ENCODE data around the gene OR56A5. TPM values are rescaled to one million over a fixed set of nuclear protein-coding genes. Genes with fewer than 3 reads are reported as not detected.

Gene OR56A5
- total and polyA plus RNA-seq, 2 donors (not counting 3 experiments of a cell fraction or from before 2014, with no cell fraction given) = not detected

- H3K4me1 ChIP-seq (ENCODE audit: control insufficient read depth, extremely low read depth, insufficient read depth, low read length) = no peaks in the 10 kb centered on the region
- TF ChIP-seq FOS (IDR thresholded peaks at IDR 0.05; ENCODE audit: borderline replicate concordance, insufficient read depth, low read length) = no peak
- no peak for TF ChIP-seq POLR2A (IDR thresholded peaks at IDR 0.05; ENCODE audit: low read depth, low read length)
- TF ChIP-seq GATA2 (IDR thresholded peaks at IDR 0.05; ENCODE audit: insufficient read depth, insufficient read length, low read depth, low read length) = no peak
- BruUV-seq (replicated peaks) = no TSS peak
- H2AFZ ChIP-seq (ENCODE audit: low read depth, low read length) = no peak overlapping the region
- H3K27ac ChIP-seq (ENCODE audit: insufficient read depth, low read depth, low read length) = no peak overlapping the region
- no peaks in the 10 kb centered on the region for H3K79me2 ChIP-seq (ENCODE audit: control insufficient read depth, insufficient read depth, low read length)
- H3K27me3 ChIP-seq (ENCODE audit: control insufficient read depth in 2 of 2, insufficient read depth in 2 of 2, low read length in 2 of 2) = no peaks in the 10 kb centered on the region
- no peak overlapping the region for H3K4me2 ChIP-seq (ENCODE audit: insufficient read depth, low read length)
- no peaks in the 10 kb centered on the region for H3K9me1 ChIP-seq (replicated peaks; ENCODE audit: control insufficient read depth, extremely low read depth, insufficient read depth, low read length)
- H3K4me3 ChIP-seq (replicated peaks in 1 of 3; ENCODE audit: insufficient read depth in 1 of 3, low read depth in 1 of 3, low read length in 3 of 3) = no peak overlapping the region
- dilution Hi-C loops (cut with MboI; ENCODE audit: extremely low pct_ligation_motif_present, low sequenced_read_pairs) = no loop called here
- H3K9ac ChIP-seq (replicated peaks; ENCODE audit: extremely low read depth, insufficient read depth, low read length) = no peak overlapping the region
- CTCF ChIA-PET = no interaction called here
- no peak for FAIRE-seq
- POLR2A ChIA-PET = no interaction called here
- H3K36me3 ChIP-seq (ENCODE audit: control insufficient read depth in 2 of 2, extremely low read depth in 1 of 2, insufficient read depth in 2 of 2, low read length in 2 of 2) = no peaks in the 10 kb centered on the region
- no peaks in the 10 kb centered on the region for H3K9me3 ChIP-seq (replicated peaks; ENCODE audit: control insufficient read depth, insufficient read depth, low read length)
- H4K20me1 ChIP-seq (replicated peaks; ENCODE audit: control insufficient read depth, extremely low read depth, insufficient read depth, low read length) = no peaks in the 10 kb centered on the region
- intact Hi-C loops (cut with micrococcal nuclease) = no loop called here
- DNase-seq (ENCODE audit: low read depth, low spot score) = no peak
These were observed 39.5 kb downstream of the OR56A5 start for GRCh38 chr11:5928811-5929210.

- Histone ChIP-seq H3K9me3 (replicated peaks; ENCODE audit: control insufficient read depth, insufficient read depth, low read length) (no peaks in the 10 kb centered on the region), H3K27me3 (ENCODE audit: control insufficient read depth in 2 of 2, insufficient read depth in 2 of 2, low read length in 2 of 2) (no peaks in the 10 kb centered on the region), H3K9me1 (replicated peaks; ENCODE audit: control insufficient read depth, extremely low read depth, insufficient read depth, low read length) (no peaks in the 10 kb centered on the region), H3K36me3 (ENCODE audit: control insufficient read depth in 2 of 2, extremely low read depth in 1 of 2, insufficient read depth in 2 of 2, low read length in 2 of 2) (no peaks in the 10 kb centered on the region), H3K27ac (ENCODE audit: insufficient read depth, low read depth, low read length) (no peak overlapping the region), H3K4me1 (ENCODE audit: control insufficient read depth, extremely low read depth, insufficient read depth, low read length) (no peaks in the 10 kb centered on the region), H3K4me2 (ENCODE audit: insufficient read depth, low read length) (no peak overlapping the region), H3K9ac (replicated peaks; ENCODE audit: extremely low read depth, insufficient read depth, low read length) (no peak overlapping the region), H3K4me3 (replicated peaks in 1 of 3; ENCODE audit: insufficient read depth in 1 of 3, low read depth in 1 of 3, low read length in 3 of 3) (no peak overlapping the region), H2AFZ (ENCODE audit: low read depth, low read length) (no peak overlapping the region), H3K79me2 (ENCODE audit: control insufficient read depth, insufficient read depth, low read length) (no peaks in the 10 kb centered on the region), H4K20me1 (replicated peaks; ENCODE audit: control insufficient read depth, extremely low read depth, insufficient read depth, low read length) (no peaks in the 10 kb centered on the region)
- FAIRE-seq (no peak), DNase-seq (ENCODE audit: low read depth, low spot score) (no peak)
- dilution Hi-C loops (cut with MboI; ENCODE audit: extremely low pct_ligation_motif_present, low sequenced_read_pairs) (no loop called here), intact Hi-C loops (cut with micrococcal nuclease) (no loop called here)
- TF ChIP-seq MYC (IDR thresholded peaks at IDR 0.05; ENCODE audit: low read depth, low read length) = no peak
- TF ChIP-seq GATA2 (IDR thresholded peaks at IDR 0.05; ENCODE audit: insufficient read depth, insufficient read length, low read depth, low read length) = no peak
- TF ChIP-seq MAX (IDR thresholded peaks at IDR 0.05; ENCODE audit: insufficient read depth, insufficient read length) = no peak
- BruUV-seq (replicated peaks) = no TSS peak
- ChIA-PET CTCF (no interaction called here), POLR2A (no interaction called here)
These were observed 40.0 kb downstream of the OR56A5 start for GRCh38 chr11:5928271-5928670.

Data from endothelial cell of umbilical vein (primary cell).